ENCODE results near the gene PRR16.
A peak's percentile ranks its signal among the peaks of the same experiment; 100 is the strongest.

The PRR16 gene

DNA sequence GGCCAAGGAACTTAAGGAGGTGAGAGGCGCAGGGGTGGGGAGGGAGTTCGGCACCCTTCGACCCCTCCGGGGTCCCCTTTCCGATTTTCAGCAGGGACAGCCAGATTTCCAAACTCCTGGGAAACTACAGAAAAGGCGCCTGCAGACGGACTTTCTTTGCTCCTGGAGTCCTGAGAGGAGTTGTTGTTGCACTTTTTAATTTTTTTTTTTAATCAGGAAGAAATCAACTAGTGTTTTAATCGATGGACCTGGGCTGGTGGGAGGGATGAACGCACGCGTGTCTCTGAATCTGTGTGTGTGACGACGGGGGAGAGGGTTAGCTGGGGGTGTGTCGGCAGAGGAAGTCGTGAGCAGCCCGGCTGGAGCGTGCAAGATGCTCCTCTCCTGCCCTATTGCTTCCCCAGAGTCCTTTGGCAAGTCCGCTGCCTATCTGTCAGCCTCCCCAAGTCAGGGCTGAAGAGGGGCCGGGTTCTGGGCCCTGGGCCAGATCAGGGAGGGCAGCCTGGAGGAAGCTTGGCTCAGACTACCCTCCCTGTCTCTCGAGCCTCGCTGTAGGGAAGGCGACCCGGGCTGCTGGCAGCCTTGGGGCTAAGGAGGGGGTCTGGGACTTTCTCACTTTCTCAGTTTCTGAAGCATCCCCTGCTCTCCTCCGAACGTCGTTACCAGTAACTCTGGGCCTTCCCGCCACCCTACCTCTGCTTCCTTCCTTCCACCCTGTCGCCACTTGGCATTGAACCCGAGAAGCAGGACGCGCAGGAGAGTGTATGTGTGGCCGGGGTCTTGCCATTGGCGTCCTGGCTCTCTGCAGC lies 731 bp downstream of the PRR16 start:
- DNase-seq: peak in 10 of 14 donors; percentile 13 to 85 (median 48)

DNA sequence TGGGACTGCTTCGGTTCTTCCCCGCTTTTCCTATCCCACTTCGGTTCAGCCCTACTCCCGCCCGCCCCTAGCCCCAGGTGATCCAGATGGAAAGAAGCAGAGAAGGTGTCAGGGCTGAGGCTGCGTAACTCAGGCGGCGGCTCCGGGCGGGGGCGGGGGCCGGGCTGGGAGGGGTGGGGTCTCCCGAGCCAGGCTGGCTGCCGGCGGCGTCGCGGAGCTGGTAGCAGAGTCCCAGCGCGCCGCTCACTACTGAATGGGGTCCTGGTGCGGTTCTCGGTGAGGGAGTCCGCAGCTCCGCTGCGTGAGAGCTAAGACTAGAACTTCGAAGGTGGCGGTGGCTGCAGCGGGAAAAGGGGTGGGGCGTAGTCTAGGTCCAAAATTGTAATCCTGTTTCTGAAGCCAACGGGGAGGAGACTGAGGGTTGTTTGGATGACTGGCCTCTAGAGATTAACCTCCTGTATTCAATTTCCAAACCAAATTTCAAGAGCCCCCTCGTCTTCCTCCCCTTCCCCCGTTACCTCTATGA lies 1.4 kb downstream of the PRR16 start:
- DNase-seq: peak in 8 of 14 donors; percentile 12 to 86 (median 44)

DNA sequence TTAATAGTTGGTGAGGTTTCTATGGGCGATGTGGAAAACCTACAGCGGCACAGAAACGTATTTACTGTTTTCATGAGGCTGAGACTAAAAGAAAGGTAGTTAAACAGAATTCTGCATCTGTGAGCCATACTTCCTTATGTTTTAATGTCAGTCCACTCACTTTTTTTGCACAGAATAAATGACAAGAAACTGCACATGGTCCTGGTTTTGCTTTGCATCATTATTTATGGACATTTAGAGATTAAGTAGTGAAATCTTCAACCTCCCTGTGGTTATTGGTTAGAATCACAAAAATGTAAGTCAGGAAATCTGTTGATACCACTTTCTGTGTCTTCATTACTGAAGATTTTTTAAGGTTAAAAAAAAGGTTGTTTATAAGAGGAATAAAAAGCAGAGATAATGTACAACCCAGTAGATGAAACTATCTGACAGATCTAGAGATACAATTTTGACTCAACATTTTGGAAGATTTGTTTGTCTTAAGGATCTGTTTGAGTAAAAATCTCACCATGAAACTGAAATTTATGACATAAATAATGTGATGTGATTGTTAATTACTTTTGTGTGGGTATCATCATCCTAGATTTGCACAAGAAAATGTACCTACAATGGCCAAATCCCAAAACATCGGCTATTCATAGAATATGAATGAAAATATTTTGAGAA lies 2.4 kb downstream of the PRR16 start:
- peak in 1 of 14 donors; percentile 42 for DNase-seq

DNA sequence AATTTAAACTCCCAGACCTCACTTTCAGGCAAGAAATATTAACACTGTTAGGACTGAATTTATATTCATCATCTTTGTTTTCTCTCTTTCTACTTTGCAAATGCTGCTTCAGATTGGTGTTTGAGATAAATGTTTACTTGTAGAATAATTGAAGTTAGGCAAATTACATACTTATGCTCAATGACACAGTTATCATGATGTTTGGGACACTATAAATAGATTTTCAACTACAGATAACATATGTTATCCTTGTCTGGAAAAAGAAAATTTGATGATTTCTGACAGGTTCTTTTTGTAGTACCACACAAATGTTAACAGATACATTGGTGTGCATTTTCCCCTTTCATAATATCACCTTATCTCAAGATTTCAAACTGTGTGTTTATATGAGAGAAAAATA lies 7.9 kb downstream of the PRR16 start:
- no peak for DNase-seq

DNA sequence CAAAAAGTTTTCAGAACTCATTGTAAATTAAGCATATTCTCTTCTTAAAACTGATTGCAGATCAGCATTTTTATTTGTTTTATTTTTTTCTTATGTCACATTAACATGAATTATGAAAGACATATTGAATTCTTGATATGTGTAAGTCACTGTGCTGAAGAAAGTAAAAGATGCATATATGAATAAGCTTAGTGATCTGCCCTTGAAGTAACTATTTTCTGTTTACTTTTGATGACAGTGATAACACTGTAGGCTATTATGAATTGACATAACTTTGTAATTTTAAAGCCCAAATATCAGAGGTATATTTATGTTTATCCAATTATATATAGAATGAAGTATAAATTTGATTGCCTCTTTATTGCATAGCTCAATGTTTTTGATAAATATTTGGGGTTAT lies 8.8 kb downstream of the PRR16 start:
- DNase-seq: no peak

DNA sequence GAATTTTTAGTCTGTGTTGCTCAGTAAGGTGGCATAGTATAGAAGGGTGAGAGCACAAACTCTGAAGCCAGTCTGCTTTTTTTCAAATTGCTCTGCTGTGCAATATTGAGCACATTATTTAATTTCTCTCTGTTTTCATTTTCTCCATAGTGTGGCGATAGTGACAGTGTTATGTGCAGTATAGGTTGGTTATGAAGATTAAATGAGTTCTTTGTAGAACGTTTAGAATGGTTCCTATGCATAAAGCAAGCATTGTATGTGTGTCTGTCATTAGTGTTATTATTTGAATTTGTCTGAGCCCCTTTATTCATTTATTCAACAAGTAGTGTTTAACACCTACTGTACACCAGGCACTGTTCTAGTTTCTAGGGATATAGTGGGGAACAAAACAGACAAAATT lies 9.2 kb downstream of the PRR16 start:
- DNase-seq: no peak

- no peak for DNase-seq
Measured at GRCh38 chr5:120476063-120476462, 12.0 kb downstream of the PRR16 start.

DNA sequence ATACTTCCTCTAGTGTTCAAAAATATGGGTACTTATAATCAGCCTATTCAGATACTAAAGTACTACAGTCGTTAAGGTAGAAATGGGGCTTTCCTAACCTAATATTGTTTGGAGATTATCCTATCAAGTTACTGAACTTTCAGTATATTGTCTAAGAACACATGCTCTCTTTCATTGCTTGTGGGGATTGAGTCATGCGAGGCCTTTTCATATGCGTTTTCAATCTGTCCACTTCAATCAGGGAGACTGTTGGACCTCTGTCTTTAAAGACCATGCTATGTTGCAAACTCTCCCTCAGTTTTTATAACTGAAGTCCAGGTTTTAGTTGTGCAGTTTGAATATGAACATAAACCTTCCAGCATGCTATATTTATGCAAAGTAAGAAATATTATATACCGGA lies 15.0 kb downstream of the PRR16 start:
- no peak for DNase-seq

GRCh38 chr5:120499876-120500563 lies 35.9 kb downstream of the PRR16 start:
- no peak for DNase-seq

DNA sequence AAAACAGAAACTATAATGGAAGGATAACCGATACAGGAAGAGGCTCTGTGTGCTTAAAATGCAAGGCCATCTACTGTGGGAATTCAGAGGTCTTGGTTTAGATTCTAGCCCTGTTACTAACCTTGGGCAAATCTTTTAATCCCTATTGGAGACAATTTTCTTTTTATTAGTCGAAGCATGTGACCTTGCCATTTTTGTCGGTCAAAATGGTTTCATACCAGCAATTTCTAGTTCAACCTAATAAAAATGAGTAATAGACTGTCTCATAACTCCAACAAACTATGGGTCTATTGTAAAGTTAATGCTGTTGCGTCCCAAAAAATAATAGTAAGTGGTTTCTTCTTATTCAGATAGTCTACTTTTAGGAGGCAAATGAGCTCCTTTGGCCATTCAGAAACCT lies 38.4 kb downstream of the PRR16 start:
- DNase-seq: no peak

- DNase-seq: no peak
Measured at GRCh38 chr5:120503341-120503740, 39.2 kb downstream of the PRR16 start.

GRCh38 chr5:120504057-120504456 lies 40.0 kb downstream of the PRR16 start:
- no peak for DNase-seq

- DNase-seq: no peak
Measured at GRCh38 chr5:120507197-120507596, 43.1 kb downstream of the PRR16 start.

GRCh38 chr5:120507800-120508463 lies 43.8 kb downstream of the PRR16 start:
- no peak for DNase-seq

GRCh38 chr5:120509053-120509452 lies 45.0 kb downstream of the PRR16 start:
- DNase-seq: no peak

DNA sequence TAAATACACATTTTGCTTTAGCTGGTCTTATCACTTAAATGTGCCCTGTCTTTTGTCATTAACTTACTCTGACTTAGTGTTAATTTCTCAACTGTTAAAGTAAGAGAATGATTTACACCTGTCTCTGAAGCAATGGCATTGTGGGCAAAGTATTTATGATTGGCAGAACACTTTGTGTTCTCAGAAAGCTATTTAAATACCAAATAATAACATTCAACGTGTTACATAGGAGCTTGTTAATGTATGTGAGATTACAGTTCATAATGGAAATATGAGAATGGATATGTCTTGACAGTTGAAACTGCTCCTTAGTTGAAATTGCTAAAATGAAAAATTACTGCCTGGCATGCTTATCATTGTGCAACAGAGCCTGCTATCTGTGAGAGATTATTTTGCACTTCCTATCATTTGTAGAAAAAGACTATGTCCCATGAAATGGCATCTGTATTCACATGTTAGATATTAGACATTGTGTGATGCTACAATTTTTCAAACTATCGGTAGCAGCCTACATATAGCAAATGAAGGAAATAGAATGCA lies 46.1 kb downstream of the PRR16 start:
- DNase-seq: no peak

GRCh38 chr5:120510994-120511686 lies 47.0 kb downstream of the PRR16 start:
- no peak for DNase-seq

- peak in 1 of 14 donors; percentile 27 for DNase-seq
Measured at GRCh38 chr5:120512068-120512467, 48.0 kb downstream of the PRR16 start.

- peak in 1 of 14 donors; percentile 13 for DNase-seq
Measured at GRCh38 chr5:120512791-120513650, 48.9 kb downstream of the PRR16 start.

DNA sequence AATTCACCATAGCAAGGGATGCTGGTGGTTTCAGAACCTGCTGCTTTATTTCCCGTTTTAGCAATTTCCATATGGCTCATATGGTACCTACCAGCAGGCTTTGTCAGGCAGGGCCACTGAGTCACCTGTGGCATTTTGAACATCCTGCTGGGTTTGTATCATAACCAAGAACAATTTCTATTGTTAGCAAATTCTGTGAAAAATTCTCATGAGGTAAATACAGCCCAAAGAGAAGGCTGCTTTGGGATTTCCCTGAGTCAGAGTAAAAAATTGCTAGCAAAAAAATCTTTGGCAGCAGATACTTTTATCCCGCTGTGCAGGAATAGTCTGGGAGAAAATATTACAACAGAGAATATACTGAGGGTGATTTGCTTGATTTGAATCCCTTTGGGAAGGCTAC lies 52.7 kb downstream of the PRR16 start:
- DNase-seq: peak in 4 of 14 donors; percentile 1 to 98 (median 4)

Data from C1 segment of cervical spinal cord (tissue), 14 donors.